Fibroblast of peridontal ligament (primary cell): Measurements from ENCODE around the gene OOSP4A.

Source experiments
- DNase-seq: peaks from one replicate; pipeline ENCODE4 v3.0.0-alpha.2; 2010; ENCODE audit errors: extremely low read depth

Gene OOSP4A

DNA sequence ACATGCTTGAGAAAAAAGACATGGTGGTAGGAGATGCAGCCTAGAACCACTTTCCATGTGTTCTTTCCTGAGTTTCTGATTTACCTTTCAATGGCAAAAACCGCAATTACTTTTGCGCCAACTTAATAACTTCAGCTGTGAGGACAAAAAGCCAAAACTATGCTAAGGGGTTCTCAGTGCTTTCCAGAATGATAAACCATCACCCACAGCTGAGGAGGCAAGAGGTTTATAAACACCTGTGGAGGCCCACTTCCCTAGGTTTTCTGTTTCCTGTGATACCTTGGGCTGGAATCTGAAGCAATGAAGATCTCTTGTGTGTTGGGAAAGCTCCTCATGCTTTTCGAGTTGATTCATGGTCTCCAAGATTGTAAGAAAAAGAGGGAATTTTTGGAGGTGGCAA, at the start of gene OOSP4A:
TSS of gene OOSP4A (plus strand) at position 301 of the 400 bp plus-strand sequence. CDS start at position 301, 0 bp downstream.
- DNase-seq = no peak

- no peak for DNase-seq
Measured at GRCh38 chr11:59918480-59918879, 45.4 kb upstream of the OOSP4A start.

DNA sequence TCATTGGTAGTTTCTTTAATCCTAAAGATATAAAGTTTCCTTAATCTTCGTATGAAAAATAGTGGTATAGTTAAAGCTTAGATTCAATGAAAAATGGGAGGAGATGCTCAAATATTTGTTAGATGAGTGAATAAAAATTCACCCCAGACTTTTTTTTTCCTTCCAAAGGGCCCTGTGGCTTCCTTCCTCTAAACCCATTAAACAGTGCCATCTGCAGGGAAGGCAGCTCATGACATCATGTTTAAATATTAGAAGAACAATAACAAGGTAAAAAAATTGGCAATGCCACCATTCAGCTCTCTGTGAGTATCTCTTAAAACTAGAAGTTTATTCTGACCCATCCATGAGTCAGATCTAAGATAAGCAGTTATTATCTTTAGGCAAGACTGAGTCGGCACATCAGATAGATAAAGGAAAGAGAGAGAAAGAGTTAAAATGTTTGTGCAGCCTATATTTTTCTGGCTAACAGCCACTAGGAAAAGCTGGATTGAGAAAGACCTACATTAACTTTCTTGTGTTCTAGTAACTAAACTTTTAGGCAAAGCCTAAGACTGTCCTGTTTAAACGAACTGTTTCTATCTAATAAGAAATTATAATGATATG, 44.7 kb upstream of the OOSP4A start:
- DNase-seq = peak; percentile 19

- no peak for DNase-seq
Measured at GRCh38 chr11:59923813-59924212, 40.0 kb upstream of the OOSP4A start.

- no peak for DNase-seq
Measured at GRCh38 chr11:59931688-59932087, 32.1 kb upstream of the OOSP4A start.

- no peak for DNase-seq
Measured at GRCh38 chr11:59938132-59938531, 25.7 kb upstream of the OOSP4A start, which contains the start of gene OOSP1. Gene OOSP1 (plus strand): TSS chr11:59938432. CDS start chr11:59938455, 23 bp downstream.

GRCh38 chr11:59938718-59939117, 25.1 kb upstream of the OOSP4A start:
- no peak for DNase-seq

DNA sequence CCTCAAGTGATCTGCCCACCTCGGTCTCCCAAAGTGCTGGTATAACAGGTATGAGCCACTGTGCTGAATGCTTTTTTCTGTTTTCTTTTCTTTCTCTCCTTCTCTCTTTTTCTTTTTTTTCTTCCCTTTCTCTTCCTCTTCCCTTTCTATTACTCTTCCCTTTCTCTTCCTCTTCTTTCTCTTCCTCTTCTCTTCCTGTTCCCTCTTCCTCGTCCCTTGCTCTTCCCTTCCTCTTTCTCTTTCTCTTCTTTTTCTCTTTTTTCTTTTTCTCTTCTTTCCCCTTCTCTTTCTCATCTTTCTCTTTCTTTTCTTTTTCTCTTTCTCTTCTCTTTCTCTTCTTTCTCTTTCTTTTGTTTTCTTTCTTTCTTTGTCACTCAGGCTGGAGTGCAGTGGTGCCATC, 24.4 kb upstream of the OOSP4A start:
- DNase-seq = no peak

- DNase-seq = no peak
Measured at GRCh38 chr11:59941091-59941490, 22.7 kb upstream of the OOSP4A start.

- no peak for DNase-seq
Measured at GRCh38 chr11:59943997-59944714, 19.7 kb upstream of the OOSP4A start.

DNA sequence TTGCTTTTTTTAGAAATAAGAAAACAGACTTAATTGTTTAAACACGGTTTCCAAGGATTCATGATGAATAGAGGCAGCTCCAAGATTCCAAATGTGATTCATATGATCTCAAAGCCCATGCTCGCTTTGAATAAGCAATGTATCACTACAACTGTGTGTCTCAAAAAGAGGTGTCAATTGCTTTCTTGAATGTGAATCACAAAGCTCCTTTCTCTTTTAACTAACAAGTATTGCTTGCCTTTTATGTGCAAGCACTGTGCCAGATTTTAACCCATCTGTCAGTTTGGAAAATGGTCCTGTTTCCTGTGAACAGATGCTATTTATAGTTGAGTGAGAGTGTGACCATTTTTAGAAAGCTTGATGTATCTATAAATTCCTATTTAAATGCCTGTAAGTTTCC, 19.1 kb upstream of the OOSP4A start:
- DNase-seq = no peak

GRCh38 chr11:59953463-59954218, 10.2 kb upstream of the OOSP4A start:
- no peak for DNase-seq

GRCh38 chr11:59954219-59954847, 9.5 kb upstream of the OOSP4A start:
- no peak for DNase-seq

DNA sequence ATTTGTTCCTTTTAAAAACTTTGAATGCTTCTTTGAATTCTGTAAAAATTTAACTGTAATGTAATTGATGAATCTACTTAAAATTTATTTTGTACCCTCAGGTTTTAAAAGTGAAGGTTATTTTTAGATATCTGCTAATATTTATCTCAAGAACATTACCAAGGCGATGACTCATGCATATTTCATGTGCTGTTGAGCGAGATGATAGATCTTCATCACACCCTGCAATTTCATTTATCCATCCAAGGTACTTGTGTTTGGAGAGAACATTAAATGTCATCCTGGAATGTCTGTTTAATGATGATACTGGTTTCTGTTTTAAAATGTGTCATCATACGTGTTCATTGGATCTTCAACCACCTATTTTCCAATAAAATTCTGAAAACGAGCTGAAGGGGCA, 6.7 kb upstream of the OOSP4A start:
- no peak for DNase-seq

GRCh38 chr11:59960502-59961381, 3.1 kb upstream of the OOSP4A start:
- no peak for DNase-seq

GRCh38 chr11:59962107-59962482, 1.7 kb upstream of the OOSP4A start:
- no peak for DNase-seq

GRCh38 chr11:59965424-59965823, 1.6 kb downstream of the OOSP4A start:
- DNase-seq = no peak

DNA sequence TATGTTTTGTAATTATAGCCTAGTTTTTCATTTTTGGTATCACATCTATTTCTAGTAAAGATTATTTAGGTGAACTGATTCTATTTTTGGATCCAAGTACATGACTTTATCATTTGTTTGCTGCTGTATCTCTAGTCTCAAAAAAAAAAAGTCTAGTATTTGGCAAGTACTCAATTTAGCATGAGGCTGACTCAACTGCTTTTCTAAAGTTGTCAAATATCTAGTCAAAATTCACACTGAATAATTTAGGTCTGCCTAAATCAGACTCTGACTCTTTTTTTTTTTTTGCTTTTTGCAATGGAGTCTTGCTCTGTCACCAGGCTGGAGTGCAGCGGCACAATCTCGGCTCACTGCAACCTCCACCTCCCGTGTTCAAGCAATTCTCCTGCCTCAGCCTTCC, 2.4 kb downstream of the OOSP4A start:
- DNase-seq = no peak

GRCh38 chr11:59967677-59968394, 4.0 kb downstream of the OOSP4A start:
- no peak for DNase-seq

DNA sequence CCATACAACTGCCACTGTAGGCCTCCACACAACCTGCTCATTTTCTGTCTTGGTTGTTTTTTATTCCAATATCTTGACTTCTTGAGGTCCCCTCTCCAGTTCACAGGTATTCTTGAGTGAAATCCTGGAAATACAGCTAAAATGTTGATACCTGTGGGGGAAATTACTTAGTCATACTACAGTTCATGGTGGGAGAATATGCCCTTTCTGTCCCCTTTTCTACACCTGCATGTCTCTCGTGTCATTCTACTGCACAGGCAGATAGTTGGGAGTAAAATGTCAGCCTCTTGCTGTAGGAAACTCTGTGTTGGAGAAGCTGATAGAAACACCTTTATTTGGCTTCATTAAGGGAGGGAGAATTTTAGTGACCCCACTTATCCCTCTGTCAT, 4.6 kb downstream of the OOSP4A start:
- no peak for DNase-seq

- no peak for DNase-seq
Measured at GRCh38 chr11:59973097-59973496, 9.3 kb downstream of the OOSP4A start.
